ENCODE measurements around the gene MRI1. TPM values are rescaled to one million over a fixed set of nuclear protein-coding genes. Genes with fewer than 3 reads are reported as not detected.
"Not testable (repeated sequence)": the region's sequence is repeated elsewhere in the genome, so short reads cannot be mapped to it uniquely, and the experiment has no call there.

Gene MRI1
- polyA plus RNA-seq, 3 donors from 2014 or later: 6.5 to 16.9 TPM; not detected in 1

DNA sequence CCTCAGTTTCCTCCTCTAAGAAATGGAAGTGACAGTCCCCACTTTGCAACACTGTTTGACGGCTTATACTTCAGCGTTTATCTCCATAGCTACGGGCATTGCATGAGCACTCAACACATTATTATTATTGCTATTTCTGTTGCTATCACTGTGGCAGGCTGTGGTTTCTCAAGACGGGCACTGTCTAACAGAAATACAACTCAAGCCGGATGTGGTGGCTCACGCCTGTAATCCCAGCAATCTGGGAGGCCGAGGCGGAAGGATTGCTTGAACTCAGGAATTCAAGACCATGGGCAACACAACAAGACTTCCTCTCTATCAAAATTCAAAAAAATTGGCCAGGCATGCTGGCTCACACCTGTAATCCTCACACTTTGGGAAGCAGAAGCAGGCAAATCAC is 26.0 kb downstream of the MRI1 start:
- Mint-ChIP-seq H3K27me3 (ENCODE audit: low read depth in 3 of 3) (peaks cover 22 to 29% (median 23%) of the 10 kb centered on the region in 3 donors), H3K36me3 (no peaks in the 10 kb centered on the region), H3K4me1 (peaks cover 44 to 50% of the 10 kb centered on the region in 2 donors), H3K27ac (peak overlapping the region; percentile 93 to 99 (median 98)), H3K9me3 (no peaks in the 10 kb centered on the region), H3K4me3 (peak overlapping the region; percentile 76 to 93 (median 84))
- peak; percentile 82 to 85 (median 83) for DNase-seq

DNA sequence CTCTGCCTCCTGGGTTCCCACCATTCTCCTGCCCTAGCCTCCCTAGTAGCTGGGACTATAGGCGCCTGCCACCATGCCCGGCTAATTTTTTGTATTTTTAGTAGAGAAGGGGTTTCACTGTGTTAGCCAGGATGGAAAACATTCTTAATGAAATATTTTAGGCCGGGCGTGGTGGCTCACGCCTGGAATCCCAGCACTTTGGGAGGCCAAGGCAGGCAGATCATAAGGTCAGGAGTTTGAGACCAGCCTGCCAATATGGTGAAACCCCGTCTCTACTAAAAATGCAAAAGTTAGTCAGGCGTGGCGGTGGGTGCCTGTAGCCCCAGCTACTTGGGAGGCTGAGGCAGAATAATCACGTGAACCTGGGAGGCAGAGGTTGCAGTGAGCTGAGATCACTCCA is 29.0 kb downstream of the MRI1 start:
- not testable (repeated sequence) for H3K9me3 Mint-ChIP-seq, DNase-seq, H3K36me3 Mint-ChIP-seq
- Mint-ChIP-seq H3K27me3 (ENCODE audit: low read depth in 3 of 3) (peaks cover 18 to 23% (median 21%) of the 10 kb centered on the region in 3 donors), H3K4me1 (peaks cover 44 to 49% of the 10 kb centered on the region in 2 donors), H3K4me3 (peak overlapping the region; percentile 63 to 97 (median 96)), H3K27ac (peak overlapping the region in 3 of 6 donors; percentile 66 to 96 (median 83))

- H3K4me3 Mint-ChIP-seq: peak overlapping the region; percentile 96 to 99 (median 97)
- peaks cover 14 to 19% (median 16%) of the 10 kb centered on the region in 3 donors for H3K27me3 Mint-ChIP-seq (ENCODE audit: low read depth in 3 of 3)
- no peaks in the 10 kb centered on the region for H3K9me3 Mint-ChIP-seq
- peak overlapping the region; percentile 83 to 98 (median 96) for H3K27ac Mint-ChIP-seq
- no peaks in the 10 kb centered on the region for H3K36me3 Mint-ChIP-seq
- peaks cover 34 to 40% of the 10 kb centered on the region in 2 donors for H3K4me1 Mint-ChIP-seq
- DNase-seq: no peak
Observed at GRCh38 chr19:13794398-13794756, 30.1 kb downstream of the MRI1 start.

- H3K4me1 Mint-ChIP-seq: peaks cover 32 to 38% of the 10 kb centered on the region in 2 donors
- no peaks in the 10 kb centered on the region for H3K9me3 Mint-ChIP-seq
- H3K27me3 Mint-ChIP-seq (ENCODE audit: low read depth in 3 of 3): peaks cover 14 to 19% (median 15%) of the 10 kb centered on the region in 3 donors
- H3K27ac Mint-ChIP-seq: peak within 1 kb of the TSS; percentile 83 to 98 (median 96)
- DNase-seq: peak; percentile 94 to 95 (median 95)
- H3K36me3 Mint-ChIP-seq: no peaks in the 10 kb centered on the region
- H3K4me3 Mint-ChIP-seq: peak within 1 kb of the TSS; percentile 96 to 99 (median 97)
Observed at GRCh38 chr19:13794757-13795589, 30.7 kb downstream of the MRI1 start, which contains the start of gene ZSWIM4. TSS of gene ZSWIM4 (plus strand) at chr19:13795443. CDS start at chr19:13795649, 206 bp downstream.

DNA sequence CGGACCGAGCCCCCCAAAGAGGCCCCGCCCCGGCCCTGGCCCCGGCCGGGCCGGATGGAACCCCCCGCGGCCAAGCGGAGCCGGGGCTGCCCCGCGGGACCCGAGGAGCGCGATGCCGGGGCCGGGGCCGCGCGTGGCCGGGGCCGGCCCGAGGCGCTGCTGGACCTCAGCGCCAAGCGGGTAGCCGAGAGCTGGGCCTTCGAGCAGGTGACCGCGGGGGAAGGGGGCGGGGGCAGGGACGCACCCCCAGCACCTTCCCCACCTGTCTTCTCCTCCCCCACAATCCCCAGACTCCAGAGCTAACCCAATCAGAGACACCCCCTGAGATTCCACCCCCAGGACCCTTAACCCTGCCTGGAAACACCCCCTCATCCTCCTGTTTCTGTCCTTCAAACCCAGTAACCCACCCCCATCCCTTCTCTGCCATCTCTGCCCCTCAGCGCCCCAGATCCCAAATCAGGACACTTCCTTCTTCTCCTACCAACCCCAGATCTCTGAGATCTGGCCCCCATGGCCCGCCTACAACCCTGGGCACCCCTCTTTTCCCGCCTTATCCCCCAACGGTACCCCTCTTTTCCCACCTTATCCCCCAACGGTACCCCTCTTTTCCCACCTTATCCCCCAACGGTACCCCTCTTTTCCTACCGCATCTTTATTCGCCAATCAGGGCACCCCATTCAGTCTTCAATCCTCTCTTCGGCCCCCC is 31.4 kb downstream of the MRI1 start:
- peaks cover 25 to 30% of the 10 kb centered on the region in 2 donors for H3K4me1 Mint-ChIP-seq
- no peak for DNase-seq
- no peaks in the 10 kb centered on the region for H3K36me3 Mint-ChIP-seq
- no peaks in the 10 kb centered on the region for H3K9me3 Mint-ChIP-seq
- H3K27me3 Mint-ChIP-seq (ENCODE audit: low read depth in 3 of 3): peaks cover 10 to 12% (median 11%) of the 10 kb centered on the region in 3 donors
- peak overlapping the region in 5 of 6 donors; percentile 67 to 96 (median 83) for H3K27ac Mint-ChIP-seq
- H3K4me3 Mint-ChIP-seq: peak overlapping the region; percentile 79 to 99 (median 87)

- no peak for DNase-seq
Observed at GRCh38 chr19:13796301-13797057, 32.2 kb downstream of the MRI1 start.

DNA sequence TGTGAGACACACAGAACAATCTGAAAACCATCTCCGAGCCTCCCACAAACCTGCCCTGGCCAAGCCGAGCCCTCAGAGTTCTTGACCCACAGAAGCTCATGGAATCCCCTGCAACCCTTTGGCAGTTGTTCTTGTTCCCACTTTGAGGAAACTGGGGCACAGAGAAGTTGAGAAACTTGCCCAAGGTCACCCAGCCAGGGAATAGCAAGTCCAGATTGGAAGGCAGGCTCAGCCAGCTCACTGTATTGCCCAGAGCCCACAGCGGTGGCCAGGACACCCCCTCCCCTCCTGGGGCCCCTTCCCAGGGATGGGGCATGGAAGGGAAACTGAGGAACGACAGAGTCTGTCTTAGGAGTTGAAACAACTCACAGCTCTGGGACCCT is 32.7 kb downstream of the MRI1 start:
- Mint-ChIP-seq H3K27me3 (ENCODE audit: low read depth in 3 of 3) (peaks cover 9 to 14% (median 11%) of the 10 kb centered on the region in 3 donors), H3K9me3 (no peaks in the 10 kb centered on the region), H3K27ac (peak overlapping the region in 2 of 6 donors; percentile 7 to 46), H3K36me3 (peaks cover 0 to 4% (median 0%) of the 10 kb centered on the region in 3 donors), H3K4me1 (peaks cover 24 to 30% of the 10 kb centered on the region in 2 donors), H3K4me3 (peak overlapping the region in 3 of 5 donors; percentile 22 to 79 (median 75))
- DNase-seq: no peak

More at GRCh38 chr19:13796301-13797057, 32.2 kb downstream of the MRI1 start:
- H3K4me3 Mint-ChIP-seq: peak overlapping the region; percentile 44 to 87 (median 79)
- no peaks in the 10 kb centered on the region for H3K9me3 Mint-ChIP-seq
- H3K4me1 Mint-ChIP-seq: peaks cover 24 to 30% of the 10 kb centered on the region in 2 donors
- peak overlapping the region in 5 of 6 donors; percentile 67 to 96 (median 83) for H3K27ac Mint-ChIP-seq
- H3K36me3 Mint-ChIP-seq: peaks cover 0 to 4% (median 0%) of the 10 kb centered on the region in 3 donors
- H3K27me3 Mint-ChIP-seq (ENCODE audit: low read depth in 3 of 3): peaks cover 11 to 14% (median 12%) of the 10 kb centered on the region in 3 donors

DNA sequence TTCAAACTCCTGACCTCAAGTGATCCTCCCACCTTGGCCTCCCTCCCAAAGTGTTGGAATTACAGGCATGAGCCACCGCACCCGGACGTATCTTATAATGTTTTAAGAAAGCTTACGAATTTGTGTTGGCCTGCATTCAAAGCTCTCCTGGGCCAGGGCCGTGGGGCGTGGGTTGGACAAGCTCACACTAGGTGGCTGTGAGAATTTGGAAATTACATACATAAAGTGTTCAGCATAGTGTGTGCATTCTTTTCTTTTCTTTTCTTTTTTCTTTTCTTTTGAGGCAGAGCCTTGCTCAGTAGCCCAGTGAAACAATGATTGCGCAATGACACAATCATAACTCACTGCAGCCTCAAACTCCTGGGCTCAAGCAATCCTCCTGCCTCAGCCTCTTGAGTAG is 33.5 kb downstream of the MRI1 start:
- Mint-ChIP-seq H3K27me3 (ENCODE audit: low read depth in 3 of 3) (peaks cover 9 to 14% (median 11%) of the 10 kb centered on the region in 3 donors), H3K4me1 (peaks cover 24 to 30% of the 10 kb centered on the region in 2 donors), H3K4me3 (peak overlapping the region in 2 of 5 donors; percentile 10 to 15), H3K36me3 (peaks cover 0 to 4% (median 0%) of the 10 kb centered on the region in 3 donors), H3K27ac (no peak overlapping the region), H3K9me3 (no peaks in the 10 kb centered on the region)
- DNase-seq: no peak

DNA sequence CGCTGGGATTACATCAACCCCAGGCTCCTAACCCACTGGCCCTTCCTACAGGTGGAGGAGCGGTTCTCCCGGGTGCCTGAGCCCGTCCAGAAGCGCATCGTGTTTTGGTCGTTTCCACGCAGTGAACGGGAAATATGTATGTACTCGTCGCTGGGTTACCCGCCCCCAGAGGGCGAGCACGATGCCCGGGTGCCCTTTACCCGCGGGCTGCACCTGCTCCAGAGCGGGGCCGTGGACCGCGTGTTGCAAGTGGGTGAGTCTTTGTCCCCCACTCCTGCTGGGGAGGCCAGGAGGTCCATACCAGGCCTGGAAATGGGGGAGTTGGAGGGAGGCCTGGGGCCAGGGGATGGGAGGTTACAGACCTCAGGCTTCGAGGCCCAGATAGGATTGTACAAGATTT is 35.3 kb downstream of the MRI1 start:
- Mint-ChIP-seq H3K27ac (no peak overlapping the region), H3K27me3 (ENCODE audit: low read depth in 3 of 3) (peaks cover 3 to 8% (median 7%) of the 10 kb centered on the region in 3 donors), H3K4me3 (no peak overlapping the region), H3K36me3 (peaks cover 0 to 4% (median 0%) of the 10 kb centered on the region in 3 donors), H3K4me1 (peaks cover 17 to 18% of the 10 kb centered on the region in 2 donors), H3K9me3 (no peaks in the 10 kb centered on the region)
- no peak for DNase-seq

DNA sequence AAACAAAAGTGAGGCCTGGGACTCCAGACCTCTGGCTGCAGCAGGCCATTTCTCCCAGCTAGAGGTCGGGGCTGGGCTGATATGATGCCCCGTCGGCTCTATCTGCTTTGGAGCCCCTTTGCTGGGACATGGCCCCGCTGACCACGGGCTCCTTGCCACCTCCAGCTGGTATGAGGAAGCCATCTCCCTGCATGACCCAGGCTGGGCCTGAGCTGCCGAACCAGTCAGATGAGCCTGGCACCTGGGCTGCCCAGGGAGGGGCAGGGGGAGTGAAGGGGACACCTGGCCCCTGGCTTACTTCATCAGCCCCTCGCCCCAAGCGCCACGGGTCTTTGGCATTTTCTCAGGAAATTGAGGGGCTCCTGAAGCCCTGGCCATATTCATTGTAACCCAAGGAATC is 38.7 kb downstream of the MRI1 start:
- Mint-ChIP-seq H3K4me3 (no peak overlapping the region), H3K27ac (no peak overlapping the region), H3K27me3 (ENCODE audit: low read depth in 3 of 3) (peaks cover 0 to 4% (median 0%) of the 10 kb centered on the region in 3 donors), H3K36me3 (peaks cover 0 to 4% (median 0%) of the 10 kb centered on the region in 3 donors), H3K4me1 (no peaks in the 10 kb centered on the region), H3K9me3 (no peaks in the 10 kb centered on the region)
- no peak for DNase-seq

- H3K27me3 Mint-ChIP-seq (ENCODE audit: low read depth in 3 of 3): peaks cover 0 to 5% (median 2%) of the 10 kb centered on the region in 3 donors
- H3K4me3 Mint-ChIP-seq: no peak overlapping the region
- H3K36me3 Mint-ChIP-seq: peaks cover 0 to 9% (median 0%) of the 10 kb centered on the region in 3 donors
- DNase-seq: no peak
- H3K9me3 Mint-ChIP-seq: no peaks in the 10 kb centered on the region
- no peak overlapping the region for H3K27ac Mint-ChIP-seq
- H3K4me1 Mint-ChIP-seq: no peaks in the 10 kb centered on the region
Observed at GRCh38 chr19:13804830-13805683, 40.7 kb downstream of the MRI1 start.

DNA sequence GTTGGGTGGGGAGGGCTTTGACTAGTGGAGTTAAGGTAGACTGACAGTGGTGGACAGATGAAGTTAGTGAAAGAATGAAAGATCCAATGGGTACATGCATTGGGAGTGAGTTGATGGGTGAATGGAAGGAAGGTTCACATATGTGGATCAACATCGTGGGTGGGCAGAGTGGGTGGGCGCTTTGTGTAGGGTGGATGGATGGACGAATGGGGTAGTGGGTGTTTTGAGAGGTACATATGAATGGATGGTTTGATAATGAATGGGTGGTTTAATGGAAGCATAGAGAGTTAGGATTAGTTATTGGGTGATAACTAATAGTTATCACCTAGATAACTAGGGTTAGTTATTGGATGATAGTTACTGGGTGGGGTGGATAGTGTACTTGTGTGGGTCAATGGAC is 42.4 kb downstream of the MRI1 start:
- Mint-ChIP-seq H3K27me3 (ENCODE audit: low read depth in 3 of 3) (peaks cover 0 to 3% (median 2%) of the 10 kb centered on the region in 3 donors), H3K4me1 (no peaks in the 10 kb centered on the region), H3K27ac (no peak overlapping the region), H3K9me3 (no peaks in the 10 kb centered on the region), H3K36me3 (peaks cover 0 to 5% (median 0%) of the 10 kb centered on the region in 3 donors), H3K4me3 (no peak overlapping the region)
- DNase-seq: no peak

Measured in immature natural killer cell (primary cell).